ENCODE data around the gene UTS2B.

DNA sequence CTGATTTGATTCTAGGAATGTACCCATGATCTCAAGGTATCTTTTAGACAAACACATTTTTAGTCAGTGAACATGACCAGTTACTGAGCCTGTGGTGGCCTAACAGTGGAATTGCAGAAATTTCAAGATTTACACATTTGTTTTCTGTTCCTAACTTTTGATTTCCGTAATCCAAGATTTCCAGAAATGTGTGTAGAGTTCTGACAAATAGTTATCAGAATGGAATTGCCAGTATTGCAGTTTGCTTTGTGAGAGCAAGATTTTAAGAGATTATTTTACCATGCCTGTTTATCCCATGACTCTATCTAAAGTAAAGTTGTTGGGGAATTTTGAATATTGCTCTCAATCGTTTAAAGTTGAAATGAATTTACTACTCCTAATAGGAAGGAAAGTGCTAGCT lies 11.7 kb upstream of the UTS2B start:
- no peak for TF ChIP-seq NKRF (conservative IDR thresholded peaks at IDR 0.05)
- TF ChIP-seq, protein P1, sequence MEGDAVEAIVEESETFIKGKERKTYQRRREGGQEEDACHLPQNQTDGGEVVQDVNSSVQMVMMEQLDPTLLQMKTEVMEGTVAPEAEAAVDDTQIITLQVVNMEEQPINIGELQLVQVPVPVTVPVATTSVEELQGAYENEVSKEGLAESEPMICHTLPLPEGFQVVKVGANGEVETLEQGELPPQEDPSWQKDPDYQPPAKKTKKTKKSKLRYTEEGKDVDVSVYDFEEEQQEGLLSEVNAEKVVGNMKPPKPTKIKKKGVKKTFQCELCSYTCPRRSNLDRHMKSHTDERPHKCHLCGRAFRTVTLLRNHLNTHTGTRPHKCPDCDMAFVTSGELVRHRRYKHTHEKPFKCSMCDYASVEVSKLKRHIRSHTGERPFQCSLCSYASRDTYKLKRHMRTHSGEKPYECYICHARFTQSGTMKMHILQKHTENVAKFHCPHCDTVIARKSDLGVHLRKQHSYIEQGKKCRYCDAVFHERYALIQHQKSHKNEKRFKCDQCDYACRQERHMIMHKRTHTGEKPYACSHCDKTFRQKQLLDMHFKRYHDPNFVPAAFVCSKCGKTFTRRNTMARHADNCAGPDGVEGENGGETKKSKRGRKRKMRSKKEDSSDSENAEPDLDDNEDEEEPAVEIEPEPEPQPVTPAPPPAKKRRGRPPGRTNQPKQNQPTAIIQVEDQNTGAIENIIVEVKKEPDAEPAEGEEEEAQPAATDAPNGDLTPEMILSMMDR (IDR thresholded peaks at IDR 0.05 in 2 of 3, conservative IDR thresholded peaks at IDR 0.05 in 1 of 3; ENCODE audit: control insufficient read depth in 2 of 3, extremely low read depth in 1 of 3, insufficient read depth in 1 of 3, low read depth in 3 of 3, low read length in 3 of 3) = no peak
- TF ChIP-seq, protein P2, sequence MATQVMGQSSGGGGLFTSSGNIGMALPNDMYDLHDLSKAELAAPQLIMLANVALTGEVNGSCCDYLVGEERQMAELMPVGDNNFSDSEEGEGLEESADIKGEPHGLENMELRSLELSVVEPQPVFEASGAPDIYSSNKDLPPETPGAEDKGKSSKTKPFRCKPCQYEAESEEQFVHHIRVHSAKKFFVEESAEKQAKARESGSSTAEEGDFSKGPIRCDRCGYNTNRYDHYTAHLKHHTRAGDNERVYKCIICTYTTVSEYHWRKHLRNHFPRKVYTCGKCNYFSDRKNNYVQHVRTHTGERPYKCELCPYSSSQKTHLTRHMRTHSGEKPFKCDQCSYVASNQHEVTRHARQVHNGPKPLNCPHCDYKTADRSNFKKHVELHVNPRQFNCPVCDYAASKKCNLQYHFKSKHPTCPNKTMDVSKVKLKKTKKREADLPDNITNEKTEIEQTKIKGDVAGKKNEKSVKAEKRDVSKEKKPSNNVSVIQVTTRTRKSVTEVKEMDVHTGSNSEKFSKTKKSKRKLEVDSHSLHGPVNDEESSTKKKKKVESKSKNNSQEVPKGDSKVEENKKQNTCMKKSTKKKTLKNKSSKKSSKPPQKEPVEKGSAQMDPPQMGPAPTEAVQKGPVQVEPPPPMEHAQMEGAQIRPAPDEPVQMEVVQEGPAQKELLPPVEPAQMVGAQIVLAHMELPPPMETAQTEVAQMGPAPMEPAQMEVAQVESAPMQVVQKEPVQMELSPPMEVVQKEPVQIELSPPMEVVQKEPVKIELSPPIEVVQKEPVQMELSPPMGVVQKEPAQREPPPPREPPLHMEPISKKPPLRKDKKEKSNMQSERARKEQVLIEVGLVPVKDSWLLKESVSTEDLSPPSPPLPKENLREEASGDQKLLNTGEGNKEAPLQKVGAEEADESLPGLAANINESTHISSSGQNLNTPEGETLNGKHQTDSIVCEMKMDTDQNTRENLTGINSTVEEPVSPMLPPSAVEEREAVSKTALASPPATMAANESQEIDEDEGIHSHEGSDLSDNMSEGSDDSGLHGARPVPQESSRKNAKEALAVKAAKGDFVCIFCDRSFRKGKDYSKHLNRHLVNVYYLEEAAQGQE (IDR thresholded peaks at IDR 0.05; ENCODE audit: low read depth, low read length) = no peak
- TF ChIP-seq, protein P3, sequence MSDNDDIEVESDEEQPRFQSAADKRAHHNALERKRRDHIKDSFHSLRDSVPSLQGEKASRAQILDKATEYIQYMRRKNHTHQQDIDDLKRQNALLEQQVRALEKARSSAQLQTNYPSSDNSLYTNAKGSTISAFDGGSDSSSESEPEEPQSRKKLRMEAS (IDR thresholded peaks at IDR 0.05; ENCODE audit: low read depth, low read length) = no peak
- TF ChIP-seq ATF3 (IDR thresholded peaks at IDR 0.05; ENCODE audit: borderline replicate concordance, extremely low read depth, low read depth, low read length) = no peak
- TF ChIP-seq EGR1 (IDR thresholded peaks at IDR 0.05; ENCODE audit: borderline replicate concordance in 1 of 2, low read depth in 2 of 2, low read length in 2 of 2) = no peak
- TF ChIP-seq FOS (IDR thresholded peaks at IDR 0.05; ENCODE audit: borderline replicate concordance, extremely low read depth, insufficient read length) = no peak
- TF ChIP-seq ZNF24 (IDR thresholded peaks at IDR 0.05) = no peak
